Islet precursor cell (in vitro differentiated cells): ENCODE measurements around the gene NCAPH2.

Source experiments
- DNase-seq: peaks from one replicate; pipeline ENCODE4 v3.0.0-alpha.2; 2018

NCAPH2 gene

DNA sequence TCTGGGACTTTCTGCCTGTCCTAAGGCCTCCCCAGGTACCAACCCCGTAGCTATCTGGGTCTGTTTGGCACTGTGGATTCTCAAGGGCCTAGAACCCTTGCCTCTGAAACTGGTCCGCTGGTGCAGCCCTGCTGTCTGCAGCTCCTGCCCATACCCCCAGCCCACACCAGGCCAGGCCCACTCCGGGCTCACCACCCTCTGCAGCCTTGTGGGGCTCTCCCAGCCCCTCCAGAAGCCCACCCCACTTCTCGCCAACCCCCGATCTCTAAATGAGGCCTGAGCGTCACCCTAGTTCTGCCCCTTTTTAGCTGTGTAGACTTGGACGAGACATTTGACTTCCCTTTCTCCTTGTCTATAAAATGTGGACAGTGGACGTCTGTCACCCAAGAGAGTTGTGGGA is 42.4 kb downstream of the NCAPH2 start:
- DNase-seq = no peak

DNA sequence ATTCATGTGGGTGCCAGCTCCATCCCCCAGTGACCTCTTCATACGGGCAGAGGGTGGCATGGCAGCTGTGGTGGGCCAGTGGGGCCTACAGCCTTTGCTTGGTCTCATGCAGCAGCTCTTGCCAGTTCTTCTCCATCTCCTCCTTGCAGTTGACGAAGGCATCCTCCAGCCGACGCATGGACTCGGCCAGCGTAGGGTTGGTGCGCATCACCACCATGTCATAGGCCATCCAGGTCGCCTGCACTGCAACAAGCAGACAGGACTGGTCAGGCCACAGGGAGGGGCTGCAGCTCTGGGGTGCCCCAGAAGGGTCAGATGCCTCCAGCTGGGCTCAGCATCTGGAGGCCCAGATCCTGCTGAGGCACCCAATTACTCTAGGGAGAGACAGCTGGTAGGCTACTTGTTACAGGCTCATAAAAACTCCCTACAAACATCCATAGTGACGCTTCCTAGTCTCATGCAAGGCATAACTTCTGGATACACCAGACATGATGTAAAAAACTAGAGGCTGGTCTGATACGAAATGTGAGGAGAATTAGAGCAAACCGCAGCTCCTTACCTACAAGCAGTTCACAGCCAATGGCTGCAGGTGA is 43.2 kb downstream of the NCAPH2 start:
- no peak for DNase-seq

DNA sequence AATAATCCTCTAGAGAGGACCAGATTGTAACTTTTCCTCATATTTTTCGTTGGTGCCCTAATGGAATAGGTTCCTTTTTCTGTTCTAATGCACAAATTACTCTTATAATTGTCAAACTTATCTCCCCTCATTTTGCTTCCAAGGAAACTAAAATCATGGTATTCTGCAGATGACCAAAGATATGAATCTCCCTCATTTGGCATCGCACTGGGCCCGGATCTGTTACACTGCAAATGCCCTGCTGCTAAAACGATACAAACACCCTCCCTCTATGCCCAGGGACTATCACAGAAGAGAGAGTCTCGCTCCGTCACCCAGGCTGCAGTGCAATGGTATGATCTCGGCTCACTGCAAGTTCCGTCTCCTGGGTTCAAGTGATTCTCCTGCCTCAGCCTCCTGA is 45.3 kb downstream of the NCAPH2 start:
- DNase-seq = no peak

DNA sequence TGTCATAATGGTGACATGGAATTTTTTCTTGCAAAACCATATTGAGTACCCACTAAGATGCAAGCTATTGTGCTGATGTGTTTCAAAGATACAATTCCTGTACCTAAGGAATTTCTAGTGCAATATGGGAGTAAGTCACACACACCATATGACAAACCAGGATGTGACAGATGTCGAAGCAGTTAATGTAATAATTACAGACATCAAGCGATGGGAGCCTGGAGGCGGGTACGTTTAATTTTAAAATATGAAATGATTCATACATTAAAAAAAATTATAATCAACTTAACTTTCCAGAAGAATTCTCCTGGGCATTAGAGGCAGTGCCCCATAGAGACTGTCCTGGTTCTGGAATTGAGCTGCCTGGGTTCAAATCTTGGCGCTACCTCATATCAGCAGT is 48.7 kb downstream of the NCAPH2 start:
- no peak for DNase-seq

DNA sequence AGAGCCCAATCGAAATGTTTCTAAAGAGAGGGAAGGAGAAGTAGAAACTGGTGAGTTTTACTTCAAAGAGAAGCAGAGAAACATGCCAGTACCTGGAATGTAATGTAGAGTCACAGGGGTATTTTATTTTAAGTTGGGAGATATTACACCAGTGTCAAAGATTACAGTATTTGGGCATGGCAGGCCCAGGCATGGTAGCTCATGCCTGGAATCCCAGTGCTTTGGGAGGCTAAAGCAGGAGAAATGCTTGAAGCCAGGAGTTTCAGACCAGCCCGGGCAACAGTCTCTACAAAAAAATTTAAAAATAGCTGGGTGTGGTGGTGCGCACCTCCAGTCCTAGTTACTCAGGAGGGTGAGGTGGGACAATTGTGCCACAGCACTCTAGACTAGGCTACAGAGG is 52.0 kb downstream of the NCAPH2 start:
- no peak for DNase-seq

DNA sequence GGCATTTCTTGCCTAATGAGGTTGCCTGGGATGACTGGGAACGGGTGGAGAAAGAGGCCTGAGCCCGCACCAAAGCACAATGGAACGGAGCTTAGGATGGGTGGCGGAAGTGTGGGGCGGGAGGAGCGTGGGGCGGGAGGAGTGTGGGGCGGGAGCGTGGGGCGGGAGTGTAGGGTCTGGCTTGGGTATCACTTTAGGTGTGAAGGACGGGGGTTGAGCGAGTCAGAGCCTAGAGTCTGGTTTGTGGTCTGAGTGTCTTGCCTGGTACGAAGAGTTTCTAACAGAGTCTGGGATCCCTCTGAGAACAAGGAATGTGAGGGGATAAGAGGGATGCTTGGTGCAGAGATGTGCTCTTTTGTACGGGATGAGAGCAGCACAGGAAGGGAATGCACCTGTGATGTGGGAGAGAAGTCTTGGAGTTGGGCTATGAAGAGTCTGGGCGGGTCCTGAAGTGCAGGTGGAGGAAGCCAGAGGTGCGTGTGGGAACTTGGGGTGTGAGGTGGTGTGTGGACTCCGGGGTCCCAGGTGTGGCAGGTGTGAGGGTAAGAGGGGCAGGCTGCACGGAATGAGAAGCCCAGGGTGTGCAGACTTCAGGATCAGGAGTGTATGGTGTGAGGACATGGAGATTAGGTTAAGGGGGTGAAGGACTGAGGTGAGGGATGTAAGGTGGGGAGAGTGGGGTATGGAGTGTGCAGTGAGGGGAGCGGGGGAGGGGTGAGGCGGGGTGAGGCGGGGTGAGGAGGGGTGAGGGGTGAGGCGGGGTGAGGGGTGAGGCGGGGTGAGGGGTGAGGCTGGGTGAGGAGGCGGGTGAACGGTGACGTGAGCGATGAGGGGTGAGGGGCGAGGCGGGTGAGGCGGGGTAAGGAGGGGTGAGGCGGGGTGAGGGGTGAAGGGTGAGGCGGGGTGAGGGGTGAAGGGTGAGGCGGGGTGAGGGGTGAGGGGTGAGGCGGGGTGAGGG is 53.7 kb downstream of the NCAPH2 start:
- no peak for DNase-seq

DNA sequence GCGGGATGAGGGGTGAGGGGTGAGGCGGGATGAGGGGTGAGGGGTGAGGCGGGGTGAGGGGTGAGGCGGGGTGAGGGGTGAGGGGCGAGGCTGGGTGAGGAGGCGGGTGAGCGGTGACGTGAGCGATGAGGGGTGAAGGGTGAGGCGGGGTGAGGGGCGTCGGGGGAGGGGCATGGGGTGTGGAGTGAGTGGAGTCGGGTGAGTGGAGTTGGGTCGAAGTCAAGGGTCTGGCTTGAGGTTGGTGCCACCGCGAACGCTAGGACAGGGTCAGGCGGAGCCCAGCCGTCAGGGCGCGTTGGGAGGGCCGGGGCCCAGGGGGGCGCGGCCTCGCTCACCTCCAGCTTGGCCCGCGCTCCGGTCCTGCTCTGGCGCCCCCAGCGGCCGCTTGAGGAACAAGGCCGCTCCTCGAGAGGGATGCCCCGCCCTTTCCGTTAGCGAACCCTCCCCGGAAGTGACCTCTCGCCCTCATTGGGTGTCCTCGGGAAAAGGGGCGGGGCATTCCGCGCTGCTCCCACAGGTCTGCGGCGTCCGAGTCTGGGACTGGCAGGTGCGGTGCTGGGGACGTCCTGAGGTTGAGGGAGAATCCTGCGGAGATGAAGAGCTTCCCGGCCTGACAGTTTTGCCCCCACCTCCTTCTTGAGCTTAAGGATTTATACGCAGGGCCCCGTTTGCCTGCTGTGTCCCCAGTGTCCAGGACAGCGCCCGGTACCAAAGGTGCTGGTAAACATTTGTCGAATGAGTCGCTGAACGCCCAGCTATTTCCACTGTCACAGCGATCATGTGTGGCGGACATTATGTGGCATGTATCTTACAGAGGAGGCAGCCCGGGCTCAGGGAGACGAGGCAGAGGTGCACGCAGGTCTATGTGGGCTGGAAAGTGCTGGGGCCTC is 54.7 kb downstream of the NCAPH2 start, which contains the start of gene SYCE3:
Gene SYCE3, minus strand, starts transcription at position 397 of the 890 bp plus-strand sequence. CDS start 6,514 bp downstream, outside the sequence.
- DNase-seq = peak; percentile 97

DNA sequence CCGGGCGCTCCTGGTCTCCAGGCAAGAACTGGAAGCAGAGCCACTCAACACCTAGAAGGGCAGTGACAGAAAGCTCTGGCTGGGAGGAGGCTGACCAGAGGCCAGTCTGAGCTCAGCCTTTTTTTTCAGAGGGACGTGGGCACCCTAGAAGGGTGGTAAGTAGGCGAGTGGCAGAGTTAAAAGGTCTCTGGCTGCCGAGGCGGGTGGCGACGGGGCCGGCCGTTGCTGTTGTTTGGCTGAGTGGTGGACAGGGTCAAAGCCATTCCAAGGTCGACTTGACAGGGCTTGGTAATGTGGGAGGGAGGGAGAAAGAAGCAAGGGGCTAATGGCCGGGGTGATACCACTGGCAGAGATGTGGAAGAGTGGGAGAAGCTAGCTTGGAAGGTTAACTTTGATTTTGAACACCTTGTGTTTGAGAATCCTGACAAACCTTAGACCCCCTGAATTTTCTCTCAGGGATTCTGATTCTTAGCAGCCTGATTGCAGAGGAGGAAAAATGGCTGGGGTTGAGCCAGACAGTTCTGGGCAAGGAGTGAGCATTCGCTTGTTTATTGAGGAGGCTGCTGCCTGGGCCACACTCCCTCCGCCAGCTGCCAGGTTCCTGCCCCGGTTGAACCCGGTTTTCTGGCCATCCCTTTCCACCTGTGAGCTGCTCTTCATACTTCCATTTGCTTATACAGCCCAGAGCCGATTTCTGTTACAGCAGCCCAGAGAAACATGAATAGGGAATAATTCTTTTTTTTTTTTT is 55.6 kb downstream of the NCAPH2 start:
- DNase-seq = no peak

DNA sequence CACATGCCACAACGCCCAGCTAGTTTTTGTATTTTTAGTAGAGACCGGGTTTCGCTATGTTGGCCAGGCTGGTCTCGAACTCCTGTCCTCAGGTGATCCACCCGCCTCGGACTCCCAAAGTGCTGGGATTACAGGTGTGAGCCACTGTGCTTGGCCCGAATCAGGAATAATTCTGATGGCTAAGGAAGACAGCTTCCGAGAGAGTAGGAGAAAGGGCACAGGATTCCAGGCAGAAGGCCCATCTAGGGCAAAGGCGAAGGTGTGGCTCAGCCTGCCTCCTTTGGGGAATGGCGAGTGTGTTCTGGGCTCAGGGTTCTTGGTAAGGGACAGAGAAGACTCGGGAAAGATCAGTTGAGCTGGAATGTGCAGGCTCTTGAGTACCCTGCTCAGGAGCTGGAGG is 56.3 kb downstream of the NCAPH2 start:
- DNase-seq = no peak

DNA sequence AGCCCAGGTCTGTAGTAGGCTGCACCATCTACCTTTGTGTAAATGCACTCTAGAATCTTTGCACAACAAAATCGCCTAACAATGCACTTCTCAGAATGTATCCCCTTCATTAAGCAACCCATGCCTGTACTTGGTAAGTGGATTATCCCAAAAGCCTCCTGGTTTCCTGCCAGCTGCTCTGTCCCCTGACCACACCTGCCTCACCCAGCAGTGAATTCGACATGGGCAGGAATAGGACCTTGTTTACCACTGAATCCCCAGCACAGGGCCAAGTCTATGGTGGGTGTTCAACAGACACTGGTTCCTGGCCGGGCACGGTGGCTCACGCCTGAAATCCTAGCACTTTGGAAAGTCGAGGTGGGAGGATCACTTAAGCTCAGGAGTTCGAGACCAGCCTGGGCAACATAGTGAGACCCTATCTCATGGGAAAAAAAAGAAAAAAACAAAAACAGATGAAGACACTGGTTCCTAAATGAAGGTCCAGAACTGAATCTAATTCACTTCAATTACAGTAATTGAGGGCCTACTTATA is 59.8 kb downstream of the NCAPH2 start:
- DNase-seq = no peak

DNA sequence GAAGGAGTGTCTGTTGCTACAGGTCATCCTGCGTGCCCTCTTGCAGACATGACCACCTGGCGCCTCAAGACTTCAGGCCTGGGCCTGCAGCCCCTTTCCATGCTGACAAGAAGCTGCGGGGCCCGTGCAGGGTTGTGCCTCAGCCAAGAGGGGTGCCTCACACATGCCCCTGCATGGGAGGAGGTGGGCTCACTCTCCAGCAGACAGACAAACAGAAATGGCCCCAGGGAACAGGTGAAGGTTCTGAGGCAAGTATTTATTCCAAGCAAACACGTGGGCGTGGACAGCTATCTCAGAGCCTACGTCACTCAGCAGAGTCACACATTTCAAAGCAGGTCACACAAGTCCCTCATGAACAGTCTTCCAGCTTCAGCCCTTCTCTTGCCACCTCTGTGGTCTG is 60.6 kb downstream of the NCAPH2 start:
- DNase-seq = no peak

DNA sequence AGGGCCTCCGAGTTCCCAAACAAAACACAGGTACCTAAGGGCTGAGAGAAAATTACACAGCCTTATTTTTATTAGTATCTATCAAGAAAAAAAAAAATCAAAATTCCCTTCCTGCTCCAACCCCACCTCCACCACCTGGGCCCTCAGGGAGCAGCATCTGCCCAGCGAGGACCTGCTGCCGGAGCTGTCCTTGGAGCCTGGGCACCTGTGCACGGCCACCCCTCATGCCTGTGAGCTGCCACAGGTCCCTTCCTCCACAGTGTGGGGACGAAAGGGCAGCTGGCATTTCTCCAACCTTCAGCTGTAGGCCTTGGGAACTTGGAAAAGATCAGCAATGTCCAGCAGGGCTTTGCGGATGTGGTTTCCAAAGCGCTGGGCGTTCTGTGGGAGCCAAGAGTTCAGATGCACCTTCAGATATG is 61.0 kb downstream of the NCAPH2 start:
- no peak for DNase-seq

DNA sequence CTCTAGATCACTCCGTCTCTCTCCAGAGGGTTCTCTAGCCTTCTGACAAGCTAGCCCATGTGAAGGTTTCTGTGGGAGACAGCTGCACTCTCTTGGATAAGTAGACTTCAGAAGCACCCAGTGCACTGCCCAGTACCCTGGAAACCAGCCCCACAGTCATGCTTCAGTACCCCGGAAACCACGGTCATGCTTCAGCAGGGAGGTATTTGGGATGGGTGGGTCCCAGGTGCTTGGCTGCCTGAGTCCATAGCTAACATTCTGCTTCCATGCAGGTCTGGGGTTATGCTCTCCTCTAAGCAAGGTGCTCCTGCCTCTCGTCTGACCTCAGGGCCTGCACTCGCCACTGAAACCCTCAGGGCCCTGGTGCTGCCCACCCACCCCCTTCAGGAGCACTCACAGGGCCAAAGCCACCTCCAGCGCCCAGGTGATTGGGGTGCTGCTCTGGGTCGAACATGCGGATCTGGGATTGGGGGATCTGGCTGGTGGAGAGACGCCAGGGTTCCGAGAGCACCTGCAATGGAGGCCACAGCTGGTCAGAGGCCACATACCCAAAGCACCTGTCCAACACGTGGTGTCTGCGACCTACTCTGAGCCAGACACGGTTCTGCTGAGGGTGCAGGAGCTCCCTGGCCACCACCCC is 62.0 kb downstream of the NCAPH2 start:
- DNase-seq = no peak

DNA sequence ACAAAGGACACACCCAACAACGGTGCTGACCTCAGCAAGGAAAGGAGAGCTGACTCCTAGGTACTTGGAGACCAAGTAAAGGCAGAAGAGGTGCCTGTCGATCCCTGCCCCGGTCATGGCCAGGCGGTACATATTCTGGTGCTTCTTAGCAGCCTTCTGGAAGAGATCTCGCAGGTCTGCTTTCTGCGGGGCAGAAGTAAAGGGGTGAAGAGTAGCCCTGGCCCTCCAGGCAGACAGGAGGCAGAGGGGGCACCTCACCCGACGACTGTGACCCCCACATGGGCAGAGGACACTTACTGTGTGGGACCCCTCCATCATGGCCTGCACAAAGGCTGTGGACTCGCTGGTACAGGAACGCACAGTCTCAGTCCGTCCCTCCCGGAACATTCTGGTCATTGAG is 62.8 kb downstream of the NCAPH2 start:
- DNase-seq = no peak

DNA sequence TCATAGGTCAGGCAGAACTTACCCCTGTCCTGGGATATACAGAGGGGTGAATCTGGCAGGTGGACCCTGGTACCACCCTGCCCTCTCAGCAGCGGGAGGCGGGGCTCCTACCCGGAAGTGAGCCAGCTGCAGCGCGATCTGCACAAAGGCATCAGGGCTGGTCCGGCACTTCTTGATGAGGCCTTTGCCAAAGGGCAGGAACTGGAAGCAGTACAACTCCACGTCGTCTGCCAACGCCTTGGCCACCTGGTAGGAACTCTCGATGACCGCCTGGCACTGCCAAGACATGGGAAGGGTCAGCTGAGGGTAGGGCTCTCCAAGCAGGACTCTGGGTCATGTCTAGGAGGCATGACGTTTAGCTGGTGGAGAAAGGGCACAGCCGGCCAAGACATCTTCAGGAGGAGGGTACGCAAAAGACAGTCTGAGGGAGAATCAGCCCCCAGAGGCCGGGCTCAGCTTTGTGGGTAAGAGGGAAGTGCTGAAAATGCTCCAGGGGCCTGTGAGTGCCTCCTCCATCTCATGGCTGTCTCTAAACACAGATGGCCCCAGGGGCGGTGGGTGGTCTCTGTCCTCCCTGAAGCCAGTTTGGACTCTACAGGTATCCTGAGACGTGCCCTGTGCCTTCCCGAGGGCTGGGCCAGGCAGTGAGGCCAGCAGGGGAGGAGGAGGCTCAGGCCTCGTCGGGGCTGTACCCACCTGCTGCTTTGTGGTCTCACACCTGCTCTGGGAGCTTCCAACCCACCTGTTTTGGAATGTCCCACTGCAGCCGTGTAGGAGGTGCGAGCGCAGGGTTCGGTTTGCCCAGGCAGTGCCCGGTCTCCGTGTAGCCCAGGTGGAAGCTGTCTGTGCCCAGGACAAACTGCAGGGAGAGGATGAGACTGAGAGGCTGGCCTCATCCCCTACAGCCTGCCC is 63.5 kb downstream of the NCAPH2 start:
- no peak for DNase-seq

DNA sequence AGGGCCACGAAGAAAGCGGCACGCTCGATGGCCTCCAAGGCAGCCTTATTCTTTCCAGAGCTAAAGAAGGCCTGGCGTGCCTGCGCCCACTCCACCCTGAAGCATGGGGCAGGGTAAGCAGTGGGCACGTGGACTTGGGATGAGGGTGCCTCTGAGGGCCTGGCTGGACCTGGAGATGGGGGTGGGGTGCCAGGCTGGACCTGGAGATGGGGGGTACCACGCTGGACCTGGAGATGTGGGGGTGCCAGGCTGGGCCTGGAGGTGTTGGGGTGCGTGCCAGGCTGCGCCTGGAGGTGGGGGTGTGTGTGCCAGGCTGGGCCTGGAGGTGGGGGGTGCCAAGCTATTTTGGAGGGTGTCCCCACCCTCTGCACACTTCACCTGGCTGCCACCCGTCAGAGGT is 64.9 kb downstream of the NCAPH2 start:
- no peak for DNase-seq

DNA sequence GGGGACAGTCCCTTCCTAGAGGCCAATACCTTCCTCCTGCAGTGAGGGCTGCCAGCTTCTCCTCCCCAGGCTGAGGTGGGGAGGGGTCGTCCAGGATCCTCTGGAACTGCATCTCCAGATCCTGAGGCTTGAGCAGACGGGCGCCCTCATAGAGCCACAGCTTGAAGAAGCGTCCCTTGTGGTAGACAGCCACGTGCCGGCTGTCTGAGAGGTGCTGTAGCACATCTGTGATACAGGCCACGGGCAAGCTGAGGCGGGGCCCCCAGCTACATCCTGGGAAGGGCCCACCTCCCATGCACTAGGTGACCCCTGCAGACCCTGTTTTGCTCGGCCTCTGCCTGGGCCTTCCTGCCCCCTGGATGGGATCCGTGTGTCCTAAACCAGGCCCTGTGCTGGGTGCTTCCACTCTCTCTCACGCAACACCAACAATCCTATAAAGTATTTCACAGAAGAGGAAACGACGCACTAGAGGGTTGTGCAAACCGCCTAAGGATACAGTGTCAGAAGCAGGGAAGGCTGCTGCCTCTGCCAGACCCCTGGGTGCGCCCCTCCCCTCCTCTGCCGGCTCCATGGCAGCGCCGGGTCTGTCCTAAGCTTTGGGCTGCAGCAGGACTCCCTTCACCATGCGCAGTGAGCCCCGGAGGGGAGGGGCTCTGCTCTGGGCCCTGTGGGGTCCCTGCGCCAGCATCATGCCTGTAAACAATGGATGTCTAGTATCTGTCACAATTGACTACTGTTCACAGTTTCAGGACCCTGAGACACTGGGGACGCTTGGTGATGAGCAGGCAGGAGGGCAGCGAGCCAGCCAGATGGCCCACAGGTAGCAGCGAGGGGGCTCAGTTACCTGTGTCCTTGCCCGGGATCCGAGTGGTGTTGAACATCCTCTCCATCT is 65.7 kb downstream of the NCAPH2 start:
- no peak for DNase-seq

DNA sequence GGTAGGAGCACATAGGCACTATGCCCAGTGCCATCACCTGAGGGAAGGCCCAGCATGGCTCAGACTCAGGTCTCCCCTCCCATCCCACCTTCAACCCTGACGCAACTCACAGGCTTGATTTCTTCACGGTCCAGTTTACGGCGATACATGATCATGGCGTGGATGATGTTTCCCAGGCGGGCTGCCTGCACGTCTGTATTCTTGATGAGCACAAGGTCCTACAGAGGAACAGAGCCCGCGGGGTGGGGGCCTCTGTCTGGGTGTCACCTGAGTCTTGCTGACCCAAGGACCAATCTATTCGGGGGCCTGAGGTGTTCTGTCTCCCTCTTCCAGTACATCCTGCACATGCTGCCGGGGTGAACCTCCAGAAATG is 66.3 kb downstream of the NCAPH2 start:
- no peak for DNase-seq
